GM19025 (cell line): ENCODE results near the gene AGAP9.
"Not testable (repeated sequence)": the region's sequence is repeated elsewhere in the genome, so short reads cannot be mapped to it uniquely, and the experiment has no call there.

Source experiments
- ATAC-seq: cut with Tn5 transposase; IDR thresholded peaks from one replicate; pipeline ENCODE4 v1.9.1; 2021; ENCODE audit warnings: mild to moderate bottlenecking, low read depth, moderate library complexity; ENCODE audit not compliant: unreplicated experiment

The AGAP9 gene

GRCh38 chr10:47489630-47490029, 33.8 kb downstream of the AGAP9 start:
- not testable (repeated sequence) for ATAC-seq

- not testable (repeated sequence) for ATAC-seq
Observed at GRCh38 chr10:47485943-47486342, 37.5 kb downstream of the AGAP9 start.

- not testable (repeated sequence) for ATAC-seq
Observed at GRCh38 chr10:47484786-47485185, 38.7 kb downstream of the AGAP9 start.

GRCh38 chr10:47483923-47484322, 39.5 kb downstream of the AGAP9 start, which contains the start of gene ANXA8:
Gene ANXA8 (minus strand): TSS chr10:47484115. CDS start chr10:47483933, 182 bp downstream.
- not testable (repeated sequence) for ATAC-seq

- ATAC-seq = not testable (repeated sequence)
Observed at GRCh38 chr10:47482367-47482766, 41.1 kb downstream of the AGAP9 start.

GRCh38 chr10:47481768-47482181, 41.7 kb downstream of the AGAP9 start:
- not testable (repeated sequence) for ATAC-seq

- not testable (repeated sequence) for ATAC-seq
Observed at GRCh38 chr10:47481182-47481766, 42.2 kb downstream of the AGAP9 start.

- ATAC-seq = not testable (repeated sequence)
Observed at GRCh38 chr10:47480133-47480532, 43.3 kb downstream of the AGAP9 start.

- ATAC-seq = not testable (repeated sequence)
Observed at GRCh38 chr10:47478114-47478513, 45.3 kb downstream of the AGAP9 start.

GRCh38 chr10:47477078-47477477, 46.4 kb downstream of the AGAP9 start:
- ATAC-seq = not testable (repeated sequence)

GRCh38 chr10:47475101-47475500, 48.3 kb downstream of the AGAP9 start:
- ATAC-seq = not testable (repeated sequence)

GRCh38 chr10:47473516-47473915, 49.9 kb downstream of the AGAP9 start:
- not testable (repeated sequence) for ATAC-seq

- peak; percentile 61 for ATAC-seq
Observed at GRCh38 chr10:47472647-47473046, 50.8 kb downstream of the AGAP9 start.

GRCh38 chr10:47472072-47472471, 51.4 kb downstream of the AGAP9 start:
- not testable (repeated sequence) for ATAC-seq

- ATAC-seq = not testable (repeated sequence)
Observed at GRCh38 chr10:47468731-47469528, 54.5 kb downstream of the AGAP9 start.

- ATAC-seq = not testable (repeated sequence)
Observed at GRCh38 chr10:47467957-47468356, 55.5 kb downstream of the AGAP9 start.

- ATAC-seq = not testable (repeated sequence)
Observed at GRCh38 chr10:47467458-47467857, 56.0 kb downstream of the AGAP9 start.

- ATAC-seq = not testable (repeated sequence)
Observed at GRCh38 chr10:47465216-47465917, 58.1 kb downstream of the AGAP9 start.

GRCh38 chr10:47462577-47463358, 60.7 kb downstream of the AGAP9 start:
- ATAC-seq = not testable (repeated sequence)

- not testable (repeated sequence) for ATAC-seq
Observed at GRCh38 chr10:47461261-47461687, 62.2 kb downstream of the AGAP9 start.
